Activated naive CD8-positive, alpha-beta T cell treated with anti-CD3 and anti-CD28 coated beads for 36 hours (primary cell): ENCODE data around the gene AGRN. TPM values are rescaled to one million over a fixed set of nuclear protein-coding genes. Genes with fewer than 3 reads are reported as not detected.
"Not testable (repeated sequence)": the region's sequence is repeated elsewhere in the genome, so short reads cannot be mapped to it uniquely, and the experiment has no call there.

Source experiments
- DNase-seq: peaks from one replicate; pipeline ENCODE4 v3.0.0; 2021
- H3K27ac Mint-ChIP-seq: one replicate; pipeline ENCODE4 v1.8.0; 2022; ENCODE audit warnings: mild to moderate bottlenecking, moderate library complexity, mixed read lengths
- H3K27me3 Mint-ChIP-seq: one replicate; pipeline ENCODE4 v1.8.0; 2022; ENCODE audit warnings: mild to moderate bottlenecking, mixed read lengths
- H3K36me3 Mint-ChIP-seq: one replicate; pipeline ENCODE4 v1.8.0; 2021; ENCODE audit warnings: mild to moderate bottlenecking, mixed read lengths
- H3K4me1 Mint-ChIP-seq: one replicate; pipeline ENCODE4 v1.8.0; 2021; ENCODE audit warnings: mixed read lengths
- H3K4me3 Mint-ChIP-seq: one replicate; pipeline ENCODE4 v1.8.0; 2022; ENCODE audit warnings: mild to moderate bottlenecking, moderate library complexity, mixed read lengths
- H3K9me3 Mint-ChIP-seq: one replicate; pipeline ENCODE4 v1.8.0; 2022; ENCODE audit warnings: mixed read lengths
- total RNA-seq, 2 experiments: library from RNA; stranded (reverse); gene quantifications; one replicate each; pipeline ENCODE4 v1.2.3, GENCODE V29; 2021

Gene AGRN
- total RNA-seq, 2 experiments from 2014 or later, result 30.4 to 30.5 TPM

- DNase-seq, result no peak
- H3K9me3 Mint-ChIP-seq, result peaks cover 6% of the 10 kb centered on the region
- H3K36me3 Mint-ChIP-seq, result peaks cover 25% of the 10 kb centered on the region
- no peak overlapping the region for H3K4me3 Mint-ChIP-seq
- no peaks in the 10 kb centered on the region for H3K27me3 Mint-ChIP-seq
- H3K4me1 Mint-ChIP-seq, result peaks cover 5% of the 10 kb centered on the region
- H3K27ac Mint-ChIP-seq, result no peak overlapping the region
Observed at GRCh38 chr1:1092149-1092855, 72.4 kb downstream of the AGRN start.

GRCh38 chr1:1092894-1093609, 73.1 kb downstream of the AGRN start:
- Mint-ChIP-seq H3K27me3 (no peaks in the 10 kb centered on the region), H3K4me3 (no peak overlapping the region), H3K9me3 (peaks cover 11% of the 10 kb centered on the region), H3K36me3 (peaks cover 30% of the 10 kb centered on the region), H3K27ac (peak overlapping the region; percentile 9), H3K4me1 (peaks cover 10% of the 10 kb centered on the region)
- no peak for DNase-seq

- no peak overlapping the region for H3K4me3 Mint-ChIP-seq
- H3K27ac Mint-ChIP-seq, result no peak overlapping the region
- no peak for DNase-seq
- peaks cover 36% of the 10 kb centered on the region for H3K36me3 Mint-ChIP-seq
- peaks cover 15% of the 10 kb centered on the region for H3K9me3 Mint-ChIP-seq
- H3K27me3 Mint-ChIP-seq, result peaks cover under 1% of the 10 kb centered on the region
- peaks cover 15% of the 10 kb centered on the region for H3K4me1 Mint-ChIP-seq
Observed at GRCh38 chr1:1093610-1093943, 73.7 kb downstream of the AGRN start.

DNA sequence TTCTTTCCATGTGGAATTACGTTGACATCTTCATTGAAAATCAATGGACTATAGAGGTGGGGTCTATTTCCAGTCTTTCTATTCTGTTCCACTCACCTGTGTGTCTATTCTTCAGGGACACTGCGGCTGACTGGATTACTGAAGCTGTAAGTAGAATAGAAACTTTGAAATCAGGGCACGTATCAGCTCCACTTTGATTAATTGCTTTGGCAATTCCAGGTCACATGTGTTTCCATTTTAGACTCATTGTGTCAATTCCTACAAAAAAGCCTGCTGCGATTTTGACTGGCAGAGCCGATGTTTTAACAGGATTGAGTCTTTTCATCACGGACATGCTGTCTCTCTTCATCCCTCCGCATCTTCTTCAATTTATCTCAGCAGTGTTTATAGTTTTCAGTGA, 75.1 kb downstream of the AGRN start:
- H3K4me3 Mint-ChIP-seq, result no peak overlapping the region
- H3K27ac Mint-ChIP-seq, result no peak overlapping the region
- H3K9me3 Mint-ChIP-seq, result peaks cover 28% of the 10 kb centered on the region
- H3K36me3 Mint-ChIP-seq, result peaks cover 48% of the 10 kb centered on the region
- peaks cover 29% of the 10 kb centered on the region for H3K4me1 Mint-ChIP-seq
- no peak for DNase-seq
- peaks cover 6% of the 10 kb centered on the region for H3K27me3 Mint-ChIP-seq

DNA sequence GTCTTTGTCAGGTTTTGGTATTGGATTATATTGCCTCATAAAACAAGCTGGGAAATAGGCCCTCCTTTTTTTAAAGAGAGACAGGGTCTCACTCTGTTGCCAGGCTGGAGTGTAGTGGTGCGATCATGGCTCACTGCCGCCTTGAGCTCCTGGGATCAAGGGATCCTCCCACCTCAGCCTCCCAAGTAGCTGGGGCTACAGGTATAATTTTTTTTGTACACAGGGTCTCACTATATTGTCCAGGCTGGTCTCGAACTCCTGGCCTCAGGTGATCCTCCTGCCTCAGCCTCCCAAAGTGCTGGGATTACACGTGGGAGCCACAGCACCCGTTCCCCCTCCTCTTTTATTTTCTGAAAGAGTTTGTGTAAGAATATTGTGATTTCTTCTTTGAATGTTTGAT, 76.2 kb downstream of the AGRN start:
- not testable (repeated sequence) for H3K27ac Mint-ChIP-seq, DNase-seq, H3K27me3 Mint-ChIP-seq, H3K4me3 Mint-ChIP-seq
- Mint-ChIP-seq H3K36me3 (peaks cover 58% of the 10 kb centered on the region), H3K4me1 (peaks cover 36% of the 10 kb centered on the region), H3K9me3 (peaks cover 33% of the 10 kb centered on the region)

DNA sequence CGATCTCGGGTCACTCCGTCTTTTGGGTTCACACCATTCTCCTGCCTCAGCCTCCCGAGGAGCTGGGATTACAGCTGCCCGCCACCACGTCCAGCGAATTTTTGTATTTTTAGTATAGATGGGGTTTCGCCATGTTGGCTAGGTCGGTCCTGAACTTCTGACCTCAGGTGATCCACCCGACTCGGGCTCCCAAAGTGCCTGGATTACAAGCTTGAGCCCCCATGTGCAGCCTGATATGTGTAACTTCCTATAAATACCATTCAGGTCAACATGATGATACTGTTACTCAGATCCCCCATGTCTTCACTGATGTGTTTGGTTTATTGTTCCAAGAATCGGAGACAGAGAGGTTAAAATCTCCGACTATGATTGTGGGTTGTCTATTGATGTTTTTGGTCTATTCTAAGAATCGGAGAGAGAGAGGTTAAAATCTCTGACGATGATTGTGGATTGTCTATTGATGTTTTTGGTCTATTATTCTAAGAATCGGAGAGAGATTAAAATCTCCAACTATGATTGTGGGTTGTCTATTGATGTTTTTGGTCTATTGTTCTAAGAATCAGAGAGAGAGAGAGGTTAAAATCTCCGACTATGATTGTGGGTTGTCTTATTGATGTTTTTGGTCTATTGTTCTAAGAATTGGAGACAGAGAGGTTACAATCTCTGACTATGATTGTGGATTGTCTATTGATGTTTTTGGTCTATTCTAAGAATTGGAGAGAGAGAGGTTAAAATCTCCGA, 78.9 kb downstream of the AGRN start:
- H3K9me3 Mint-ChIP-seq, result peaks cover 37% of the 10 kb centered on the region
- no peak for DNase-seq
- peaks cover 71% of the 10 kb centered on the region for H3K36me3 Mint-ChIP-seq
- H3K4me1 Mint-ChIP-seq, result peaks cover 43% of the 10 kb centered on the region
- H3K4me3 Mint-ChIP-seq, result peak overlapping the region; percentile 23
- peaks cover 6% of the 10 kb centered on the region for H3K27me3 Mint-ChIP-seq
- peak overlapping the region; percentile 87 for H3K27ac Mint-ChIP-seq

DNA sequence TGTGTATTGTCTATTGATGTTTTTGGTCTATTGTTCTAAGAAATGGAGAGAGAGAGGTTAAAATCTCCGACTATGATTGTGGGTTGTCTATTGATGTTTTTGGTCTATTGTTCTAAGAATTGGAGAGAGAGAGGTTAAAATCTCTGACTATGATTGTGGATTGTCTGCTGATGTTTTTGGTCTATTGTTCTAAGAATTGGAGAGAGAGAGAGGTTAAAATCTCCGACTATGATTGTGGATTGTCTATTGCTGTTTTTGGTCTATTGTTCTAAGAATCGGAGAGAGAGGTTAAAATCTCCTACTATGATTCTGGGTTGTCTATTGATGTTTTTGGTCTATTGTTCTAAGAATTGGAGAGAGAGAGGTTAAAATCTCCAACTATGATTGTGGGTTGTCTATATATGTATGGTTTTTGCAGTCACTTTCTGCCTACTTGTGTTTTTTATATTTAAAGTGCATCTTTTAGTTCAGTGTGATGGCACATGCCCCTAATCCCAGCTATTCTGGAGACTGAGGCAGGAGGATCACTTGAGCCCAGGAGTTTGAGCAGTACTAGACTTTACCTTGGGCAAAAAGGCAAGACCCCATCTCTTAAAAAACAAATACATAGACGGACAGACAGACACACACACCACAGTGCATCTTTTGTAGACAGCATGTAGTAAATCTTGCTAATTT, 79.7 kb downstream of the AGRN start:
- Mint-ChIP-seq H3K27me3 (peaks cover 6% of the 10 kb centered on the region), H3K36me3 (peaks cover 78% of the 10 kb centered on the region), H3K4me1 (peaks cover 51% of the 10 kb centered on the region), H3K4me3 (peak overlapping the region; percentile 23), H3K9me3 (peaks cover 37% of the 10 kb centered on the region), H3K27ac (peak overlapping the region; percentile 87)
- no peak for DNase-seq

DNA sequence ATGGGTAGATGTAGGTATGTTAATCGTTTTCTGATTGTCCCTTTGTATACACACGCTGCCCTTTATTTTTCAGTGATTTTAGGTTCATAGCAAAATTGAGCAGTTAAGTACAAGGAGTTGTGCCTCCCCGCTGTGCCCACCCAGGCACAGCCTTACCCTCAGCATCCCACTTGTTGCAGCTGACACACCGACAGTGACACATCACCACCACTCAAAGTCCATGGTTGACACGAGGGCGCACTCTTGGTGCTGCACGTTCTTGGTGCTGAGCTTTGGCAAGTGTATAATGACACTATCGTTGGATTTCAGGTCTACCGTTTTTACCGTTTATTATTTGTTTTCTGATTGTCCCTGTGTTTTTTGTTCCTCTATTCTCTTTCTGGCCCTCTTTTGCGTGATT, 80.4 kb downstream of the AGRN start:
- DNase-seq, result no peak
- Mint-ChIP-seq H3K27me3 (peaks cover 6% of the 10 kb centered on the region), H3K4me1 (peaks cover 54% of the 10 kb centered on the region), H3K9me3 (peaks cover 38% of the 10 kb centered on the region), H3K36me3 (peaks cover 78% of the 10 kb centered on the region), H3K4me3 (peak overlapping the region; percentile 16), H3K27ac (peak overlapping the region; percentile 82)

- Mint-ChIP-seq H3K4me1 (peaks cover 56% of the 10 kb centered on the region), H3K9me3 (peaks cover 35% of the 10 kb centered on the region), H3K27me3 (peaks cover 6% of the 10 kb centered on the region), H3K4me3 (no peak overlapping the region), H3K27ac (no peak overlapping the region), H3K36me3 (peaks cover 77% of the 10 kb centered on the region)
- no peak for DNase-seq
Observed at GRCh38 chr1:1101503-1101902, 81.6 kb downstream of the AGRN start.

DNA sequence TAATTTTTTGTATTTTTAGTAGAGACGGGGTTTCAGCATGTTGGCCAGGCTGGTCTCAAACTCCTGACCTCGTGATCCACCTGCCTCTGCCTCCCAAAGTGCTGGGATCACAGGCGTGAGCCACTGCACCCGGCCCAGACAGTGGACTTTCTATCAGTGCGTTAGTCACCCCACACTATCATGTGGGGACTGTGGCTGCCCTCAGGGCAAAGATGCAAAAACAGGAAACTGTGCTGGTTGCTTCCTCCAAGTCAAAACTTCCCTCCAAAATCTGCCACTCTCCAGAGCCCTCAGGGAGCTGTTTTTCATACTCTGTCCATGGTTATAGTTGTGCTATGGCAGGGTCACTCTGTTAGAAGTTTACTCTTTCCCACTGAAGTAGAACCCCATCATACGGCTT, 84.2 kb downstream of the AGRN start:
- DNase-seq, result peak; percentile 38
- H3K4me1 Mint-ChIP-seq, result peaks cover 44% of the 10 kb centered on the region
- not testable (repeated sequence) for H3K27me3 Mint-ChIP-seq, H3K4me3 Mint-ChIP-seq
- peaks cover 63% of the 10 kb centered on the region for H3K36me3 Mint-ChIP-seq
- peak overlapping the region; percentile 80 for H3K27ac Mint-ChIP-seq
- peaks cover 23% of the 10 kb centered on the region for H3K9me3 Mint-ChIP-seq

Other genes with a start within 250 kb of the AGRN start
- not detected for gene SAMD11, start 96.2 kb upstream of the AGRN start, total RNA-seq
- 100 to 1,000 TPM; 176 to 185 TPM for gene NOC2L, start 60.9 kb upstream of the AGRN start, total RNA-seq
- 10 to 100 TPM; 19.5 to 22.5 TPM for gene KLHL17, start 59.5 kb upstream of the AGRN start, total RNA-seq
- gene PLEKHN1, start 53.6 kb upstream of the AGRN start, total RNA-seq, result 1 to 10 TPM in 1 of 2 experiments, under 1 TPM in 1; 0.85 to 1.3 TPM
- gene PERM1, start 38.0 kb upstream of the AGRN start, total RNA-seq, result not detected
- gene HES4, start 20.0 kb upstream of the AGRN start, total RNA-seq, result 1 to 10 TPM in 1 of 2 experiments, under 1 TPM in 1; 0.93 to 1.1 TPM
- gene ISG15, start 6.6 kb upstream of the AGRN start, total RNA-seq, result 10 to 100 TPM; 71.7 to 78.4 TPM
- gene RNF223, start 54.2 kb downstream of the AGRN start, total RNA-seq, result not detected
- gene C1orf159, start 96.0 kb downstream of the AGRN start, total RNA-seq, result 10 to 100 TPM; 18.9 to 19.0 TPM
- gene TTLL10, start 153.8 kb downstream of the AGRN start, total RNA-seq, result not detected
- gene TNFRSF18, start 186.5 kb downstream of the AGRN start, total RNA-seq, result 10 to 100 TPM; 52.5 to 53.3 TPM
- gene TNFRSF4, start 194.0 kb downstream of the AGRN start, total RNA-seq, result 100 to 1,000 TPM; 110 to 111 TPM
- 10 to 100 TPM; 85.9 to 95.9 TPM for gene SDF4, start 211.9 kb downstream of the AGRN start, total RNA-seq
- 10 to 100 TPM; 17.5 to 18.9 TPM for gene B3GALT6, start 212.1 kb downstream of the AGRN start, total RNA-seq
- gene C1QTNF12, start 226.6 kb downstream of the AGRN start, total RNA-seq, result 1 to 10 TPM; 2.4 to 3.8 TPM